Peyer's patch (tissue), 4 donors: Measurements from ENCODE around the gene RECK. TPM values are rescaled to one million over a fixed set of nuclear protein-coding genes. Genes with fewer than 3 reads are reported as not detected.

Source experiments
- DNase-seq, 3 donors: peaks; one replicate each; pipeline ENCODE4 v3.0.0-alpha.2; 2017 to 2019
- H3K27ac ChIP-seq, 4 donors: fragments of 200-600 bp; sonication (generic); one replicate each; pipeline ENCODE4 v1.5.1; 2016 to 2019
- H3K27me3 ChIP-seq, 2 donors: fragments of 200-600 bp; sonication (generic); one replicate each; pipeline ENCODE4 v1.5.1; 2019
- H3K36me3 ChIP-seq, 3 donors: fragments of 200-600 bp; sonication (generic); one replicate each; pipeline ENCODE4 v1.5.1; 2016 to 2019
- H3K4me1 ChIP-seq, 4 donors: fragments of 200-600 bp; sonication (generic); one replicate each; pipeline ENCODE4 v1.5.1; 2016 to 2019
- H3K4me3 ChIP-seq, 4 donors: fragments of 200-600 bp; sonication (generic); 1 replicate in 3 of 4; 2 replicates in 1 of 4; pipeline ENCODE4 v1.5.1; 2016 to 2019; ENCODE audit warnings: mild to moderate bottlenecking in 1 of 4
- H3K9me3 ChIP-seq, 4 donors: fragments of 200-600 bp; sonication (generic); one replicate each; pipeline ENCODE4 v1.5.1; 2016 to 2019; ENCODE audit warnings: mild to moderate bottlenecking in 1 of 4
- POLR2A ChIP-seq, 2 donors: fragments of 450-650 bp; IDR thresholded peaks; one replicate each; pipeline ENCODE4 v1.5.1; 2017; ENCODE audit warnings: antibody characterized with exemption in 2 of 2, mild to moderate bottlenecking in 2 of 2, moderate library complexity in 2 of 2
- total RNA-seq, 4 donors: library from RNA; depleted of rRNA; stranded (reverse); fragments of >200 nt; gene quantifications; one replicate each; pipeline ENCODE4 v1.1.0, GENCODE V29; 2016
- TF ChIP-seq, protein P1 (sequence below), 6 experiments: fragments of 450-650 bp in 4 of 6; fragments of 200-600 bp in 2 of 6; sonication (generic) in 1 of 6; IDR thresholded peaks; one replicate each; pipeline ENCODE4 v1.5.1; 2017 to 2019; ENCODE audit warnings: antibody characterized with exemption in 6 of 6, mild to moderate bottlenecking in 3 of 6, moderate library complexity in 1 of 6

Gene RECK
- total RNA-seq, 4 donors from 2014 or later = 1.9 to 8.3 (median 5.9) TPM

GRCh38 chr9:36110434-36110833 lies 73.7 kb downstream of the RECK start:
- TF ChIP-seq, protein P1, sequence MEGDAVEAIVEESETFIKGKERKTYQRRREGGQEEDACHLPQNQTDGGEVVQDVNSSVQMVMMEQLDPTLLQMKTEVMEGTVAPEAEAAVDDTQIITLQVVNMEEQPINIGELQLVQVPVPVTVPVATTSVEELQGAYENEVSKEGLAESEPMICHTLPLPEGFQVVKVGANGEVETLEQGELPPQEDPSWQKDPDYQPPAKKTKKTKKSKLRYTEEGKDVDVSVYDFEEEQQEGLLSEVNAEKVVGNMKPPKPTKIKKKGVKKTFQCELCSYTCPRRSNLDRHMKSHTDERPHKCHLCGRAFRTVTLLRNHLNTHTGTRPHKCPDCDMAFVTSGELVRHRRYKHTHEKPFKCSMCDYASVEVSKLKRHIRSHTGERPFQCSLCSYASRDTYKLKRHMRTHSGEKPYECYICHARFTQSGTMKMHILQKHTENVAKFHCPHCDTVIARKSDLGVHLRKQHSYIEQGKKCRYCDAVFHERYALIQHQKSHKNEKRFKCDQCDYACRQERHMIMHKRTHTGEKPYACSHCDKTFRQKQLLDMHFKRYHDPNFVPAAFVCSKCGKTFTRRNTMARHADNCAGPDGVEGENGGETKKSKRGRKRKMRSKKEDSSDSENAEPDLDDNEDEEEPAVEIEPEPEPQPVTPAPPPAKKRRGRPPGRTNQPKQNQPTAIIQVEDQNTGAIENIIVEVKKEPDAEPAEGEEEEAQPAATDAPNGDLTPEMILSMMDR (IDR thresholded peaks at IDR 0.05) = peak in 3 of 6 experiments; percentile 28 to 47 (median 42)
- no peak for TF ChIP-seq POLR2A (IDR thresholded peaks at IDR 0.05)
- no peaks in the 10 kb centered on the region for H3K27me3 ChIP-seq
- H3K36me3 ChIP-seq = no peaks in the 10 kb centered on the region
- H3K4me1 ChIP-seq = no peaks in the 10 kb centered on the region
- no peaks in the 10 kb centered on the region for H3K9me3 ChIP-seq
- H3K27ac ChIP-seq = no peak overlapping the region
- DNase-seq = no peak
- no peak overlapping the region for H3K4me3 ChIP-seq

DNA sequence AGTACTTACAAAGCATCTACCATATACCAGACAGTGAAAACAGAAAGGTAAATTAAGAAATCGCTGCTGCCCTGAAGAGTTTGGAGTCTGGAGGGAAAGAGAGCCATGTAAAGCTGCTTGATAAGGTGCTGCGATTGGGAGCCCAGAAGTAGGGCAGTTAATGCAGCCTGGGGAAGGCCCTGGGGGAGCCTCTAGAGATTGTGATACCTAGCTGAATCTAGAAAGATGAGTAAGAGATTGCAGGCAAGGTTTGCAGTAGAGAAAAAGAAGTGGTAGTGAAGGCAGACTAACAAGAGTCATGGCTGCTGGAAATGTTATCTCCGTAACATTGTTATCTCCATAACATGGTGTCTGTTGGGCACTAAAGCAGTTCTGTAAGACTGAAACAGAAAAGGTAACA lies 75.8 kb downstream of the RECK start:
- DNase-seq = no peak
- Histone ChIP-seq H3K4me1 (no peaks in the 10 kb centered on the region), H3K36me3 (no peaks in the 10 kb centered on the region), H3K27me3 (no peaks in the 10 kb centered on the region), H3K9me3 (no peaks in the 10 kb centered on the region), H3K27ac (no peak overlapping the region), H3K4me3 (no peak overlapping the region)
- TF ChIP-seq, protein P1 (IDR thresholded peaks at IDR 0.05) = no peak
- TF ChIP-seq POLR2A (IDR thresholded peaks at IDR 0.05) = no peak

DNA sequence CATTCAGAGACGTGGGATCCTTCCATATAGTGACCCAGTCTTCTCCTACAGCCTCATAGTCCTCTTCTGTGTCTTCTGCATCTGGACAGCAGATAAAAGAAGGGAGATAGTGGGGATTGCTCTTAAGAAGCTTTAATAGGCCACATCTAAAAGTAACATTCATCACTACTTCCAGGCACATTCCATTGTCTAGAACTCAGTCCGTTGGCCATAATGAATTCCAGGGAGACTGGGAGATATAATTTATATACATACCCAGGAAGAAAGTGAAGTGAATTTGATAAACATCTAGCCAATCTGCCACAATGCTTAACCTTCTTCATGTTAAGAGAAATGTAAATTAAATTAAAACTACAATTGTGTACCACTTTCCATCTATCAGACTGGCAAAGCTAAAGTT lies 77.3 kb downstream of the RECK start:
- no peaks in the 10 kb centered on the region for H3K27me3 ChIP-seq
- no peak overlapping the region for H3K4me3 ChIP-seq
- H3K4me1 ChIP-seq = no peaks in the 10 kb centered on the region
- no peaks in the 10 kb centered on the region for H3K36me3 ChIP-seq
- no peak overlapping the region for H3K27ac ChIP-seq
- H3K9me3 ChIP-seq = no peaks in the 10 kb centered on the region
- no peak for DNase-seq
- TF ChIP-seq POLR2A (IDR thresholded peaks at IDR 0.05) = no peak
- TF ChIP-seq, protein P1 (IDR thresholded peaks at IDR 0.05) = no peak

DNA sequence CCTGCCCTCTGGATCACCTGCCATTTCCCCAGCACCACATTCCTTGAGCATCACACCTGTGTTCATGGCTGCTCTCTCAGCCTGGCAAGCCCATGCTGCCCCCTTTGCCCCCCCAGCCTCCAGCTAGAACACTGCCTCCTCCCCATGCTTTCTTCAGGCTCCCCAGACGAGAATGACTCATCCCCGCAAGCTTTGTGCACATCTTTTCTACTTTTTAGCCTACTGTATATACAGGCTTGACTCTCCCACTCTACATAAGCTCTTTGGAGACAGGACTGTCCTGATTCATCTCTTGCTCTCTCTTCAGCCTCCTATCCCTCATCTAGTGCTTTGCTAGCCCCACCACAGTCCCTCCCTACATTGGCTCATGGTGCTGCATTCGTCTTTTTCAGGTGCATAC lies 79.9 kb downstream of the RECK start:
- no peak overlapping the region for H3K27ac ChIP-seq
- TF ChIP-seq POLR2A (IDR thresholded peaks at IDR 0.05) = no peak
- TF ChIP-seq, protein P1 (IDR thresholded peaks at IDR 0.05) = no peak
- no peak for DNase-seq
- H3K27me3 ChIP-seq = no peaks in the 10 kb centered on the region
- no peaks in the 10 kb centered on the region for H3K36me3 ChIP-seq
- H3K4me3 ChIP-seq = no peak overlapping the region
- no peaks in the 10 kb centered on the region for H3K9me3 ChIP-seq
- no peaks in the 10 kb centered on the region for H3K4me1 ChIP-seq

DNA sequence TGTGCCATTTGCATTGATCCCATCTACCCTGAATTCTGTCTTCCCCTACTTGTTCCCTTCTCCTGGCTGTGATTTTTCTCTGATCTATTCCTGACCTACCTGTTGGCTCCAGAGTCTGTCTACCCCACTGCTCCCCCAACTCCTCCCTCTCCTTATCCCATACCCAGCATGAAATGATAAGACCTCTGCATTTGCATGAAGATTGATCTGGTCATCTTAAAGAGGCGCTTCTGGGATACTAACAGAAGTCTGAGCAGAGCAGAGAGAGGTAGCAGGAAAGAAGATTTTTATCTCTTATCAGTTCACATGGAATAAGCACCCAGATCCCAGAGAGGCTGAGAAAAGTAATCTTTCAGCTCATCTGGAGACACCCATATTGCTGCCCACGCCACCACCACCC lies 81.5 kb downstream of the RECK start:
- Histone ChIP-seq H3K36me3 (no peaks in the 10 kb centered on the region), H3K4me3 (no peak overlapping the region), H3K27me3 (no peaks in the 10 kb centered on the region), H3K9me3 (no peaks in the 10 kb centered on the region), H3K4me1 (no peaks in the 10 kb centered on the region), H3K27ac (no peak overlapping the region)
- TF ChIP-seq POLR2A (IDR thresholded peaks at IDR 0.05) = no peak
- TF ChIP-seq, protein P1 (IDR thresholded peaks at IDR 0.05) = no peak
- no peak for DNase-seq

DNA sequence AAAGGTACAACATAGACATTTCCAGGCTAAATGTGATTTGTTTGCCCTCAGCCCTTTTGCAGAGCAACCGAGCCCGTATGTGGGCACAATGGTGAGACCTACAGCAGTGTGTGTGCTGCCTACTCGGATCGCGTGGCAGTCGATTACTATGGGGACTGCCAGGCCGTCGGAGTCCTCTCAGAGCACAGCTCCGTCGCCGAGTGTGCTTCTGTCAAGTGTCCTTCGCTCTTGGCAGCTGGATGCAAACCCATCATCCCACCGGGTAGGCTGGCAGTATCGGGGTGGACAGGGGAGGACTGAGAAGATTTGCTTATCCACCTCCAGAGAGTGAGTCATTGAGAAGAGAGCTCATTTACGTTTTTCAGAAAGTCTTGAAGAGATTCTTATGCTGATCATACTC lies 82.0 kb downstream of the RECK start:
- no peak for TF ChIP-seq POLR2A (IDR thresholded peaks at IDR 0.05)
- TF ChIP-seq, protein P1 (IDR thresholded peaks at IDR 0.05) = no peak
- no peak for DNase-seq
- no peaks in the 10 kb centered on the region for H3K36me3 ChIP-seq

More for the DNA sequence above, 82.0 kb downstream of the RECK start:
- Histone ChIP-seq H3K27ac (no peak overlapping the region), H3K4me3 (no peak overlapping the region), H3K9me3 (no peaks in the 10 kb centered on the region), H3K4me1 (no peaks in the 10 kb centered on the region), H3K27me3 (no peaks in the 10 kb centered on the region)
